ENCODE data around the gene ANAPC7. TPM values are rescaled to one million over a fixed set of nuclear protein-coding genes. Genes with fewer than 3 reads are reported as not detected.
A peak's percentile ranks its signal among the peaks of the same experiment; 100 is the strongest.

ANAPC7 gene
- total RNA-seq, 1 experiment from 2014 or later, result 91.1 TPM

DNA sequence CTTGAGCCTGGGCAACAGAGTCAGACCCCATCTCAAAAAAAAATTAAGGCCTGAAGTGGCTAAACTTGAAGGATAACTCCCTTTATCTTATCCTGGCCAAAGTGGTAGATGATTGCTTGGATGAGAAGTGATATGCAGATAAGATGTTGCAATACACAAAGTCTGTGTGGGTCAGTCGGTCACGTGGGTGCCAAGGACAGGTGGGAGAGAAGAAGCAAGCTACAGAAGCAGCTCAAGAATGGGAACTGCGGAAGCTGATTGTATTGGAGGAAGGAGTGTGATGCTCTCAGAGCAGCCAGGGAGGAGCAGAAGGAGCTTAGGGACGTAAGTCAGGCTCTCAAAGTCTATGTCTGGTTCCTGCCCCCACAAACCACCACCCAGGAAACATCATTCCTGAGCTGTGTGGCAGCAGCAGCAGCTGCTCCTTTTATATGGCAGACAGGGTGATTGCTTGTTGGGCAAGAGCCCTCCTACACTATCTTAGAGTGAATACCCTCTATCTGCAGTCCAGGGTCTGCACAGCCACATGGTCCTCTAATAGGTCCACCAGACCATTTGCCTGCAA is 67.9 kb downstream of the ANAPC7 start:
- Histone ChIP-seq H2BK15ac (ENCODE audit: low read depth, low read length) (no peak overlapping the region), H2AFZ (ENCODE audit: low read length) (no peak overlapping the region), H2BK20ac (ENCODE audit: low read depth, low read length, poor library complexity, severe bottlenecking) (no peak overlapping the region), H3K9me3 (ENCODE audit: control insufficient read depth, low read depth, low read length) (no peaks in the 10 kb centered on the region), H3T11ph (ENCODE audit: low read length) (no peak overlapping the region), H2AK5ac (ENCODE audit: insufficient read length, low read length) (no peak overlapping the region), H4K8ac (replicated peaks; ENCODE audit: insufficient read length, low read depth, low read length) (no peak overlapping the region), H3K4ac (ENCODE audit: low read depth, low read length) (no peak overlapping the region), H2BK5ac (ENCODE audit: insufficient read length, low read length) (no peak overlapping the region), H3K56ac (ENCODE audit: insufficient read length, low read depth, low read length) (no peak overlapping the region), H3K18ac (ENCODE audit: insufficient read length, low read depth, low read length) (no peak overlapping the region), H3K4me2 (ENCODE audit: insufficient read depth, insufficient read length, low read length) (no peak overlapping the region), H2BK120ac (ENCODE audit: low read depth, low read length, poor library complexity, severe bottlenecking) (no peak overlapping the region), H4K20me1 (ENCODE audit: control insufficient read depth, insufficient read depth, insufficient read length) (no peaks in the 10 kb centered on the region), H4K5ac (ENCODE audit: insufficient read length, low read depth, low read length) (no peak overlapping the region), H3K27ac (ENCODE audit: insufficient read length, low read depth, low read length) (no peak overlapping the region), H3K79me2 (ENCODE audit: insufficient read depth, low read length) (no peaks in the 10 kb centered on the region), H3K23me2 (ENCODE audit: insufficient read length, low read depth, low read length, poor library complexity, severe bottlenecking) (no peaks in the 10 kb centered on the region), H3K14ac (ENCODE audit: insufficient read depth, low read length) (no peak overlapping the region), H3K79me1 (ENCODE audit: insufficient read depth, low read depth, low read length, poor library complexity, severe bottlenecking) (peaks cover 3% of the 10 kb centered on the region), H3K9ac (ENCODE audit: extremely low read depth, insufficient read length, low read length) (no peak overlapping the region), H3K27me3 (ENCODE audit: insufficient read depth, low read length) (no peaks in the 10 kb centered on the region), H2BK12ac (ENCODE audit: insufficient read length, low read depth, low read length) (no peak overlapping the region), H3K4me1 (ENCODE audit: insufficient read depth, low read length) (no peaks in the 10 kb centered on the region), H4K91ac (ENCODE audit: insufficient read length, low read depth, low read length) (no peak overlapping the region), H3K23ac (ENCODE audit: insufficient read length, low read depth, low read length) (no peak overlapping the region)
- no CpG with 5 or more reads among the region's 4 CpGs for WGBS (ENCODE audit: extremely low coverage, insufficient read length, low lambda C conversion rate)
- Mint-ChIP-seq H3K27me3 (ENCODE audit: low read depth) (no peaks in the 10 kb centered on the region), H3K4me3 (no peak overlapping the region), H3K9me3 (no peaks in the 10 kb centered on the region), H3K36me3 (ENCODE audit: insufficient read depth in 1 of 3, low read depth in 3 of 3) (peaks cover 68 to 94% (median 93%) of the 10 kb centered on the region in 3 experiments; a peak in 6 of 7 replicates), H3K27ac (0 out of 7 replicates have a peak overlapping the region, but pooled peaks of 1 of the 3 experiments have one; percentile 32), H3K4me1 (peaks cover 2 to 8% of the 10 kb centered on the region in 2 experiments; a peak in 3 of 4 replicates)
- no peak for DNase-seq
- TF ChIP-seq, protein P1, sequence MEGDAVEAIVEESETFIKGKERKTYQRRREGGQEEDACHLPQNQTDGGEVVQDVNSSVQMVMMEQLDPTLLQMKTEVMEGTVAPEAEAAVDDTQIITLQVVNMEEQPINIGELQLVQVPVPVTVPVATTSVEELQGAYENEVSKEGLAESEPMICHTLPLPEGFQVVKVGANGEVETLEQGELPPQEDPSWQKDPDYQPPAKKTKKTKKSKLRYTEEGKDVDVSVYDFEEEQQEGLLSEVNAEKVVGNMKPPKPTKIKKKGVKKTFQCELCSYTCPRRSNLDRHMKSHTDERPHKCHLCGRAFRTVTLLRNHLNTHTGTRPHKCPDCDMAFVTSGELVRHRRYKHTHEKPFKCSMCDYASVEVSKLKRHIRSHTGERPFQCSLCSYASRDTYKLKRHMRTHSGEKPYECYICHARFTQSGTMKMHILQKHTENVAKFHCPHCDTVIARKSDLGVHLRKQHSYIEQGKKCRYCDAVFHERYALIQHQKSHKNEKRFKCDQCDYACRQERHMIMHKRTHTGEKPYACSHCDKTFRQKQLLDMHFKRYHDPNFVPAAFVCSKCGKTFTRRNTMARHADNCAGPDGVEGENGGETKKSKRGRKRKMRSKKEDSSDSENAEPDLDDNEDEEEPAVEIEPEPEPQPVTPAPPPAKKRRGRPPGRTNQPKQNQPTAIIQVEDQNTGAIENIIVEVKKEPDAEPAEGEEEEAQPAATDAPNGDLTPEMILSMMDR (conservative IDR thresholded peaks at IDR 0.05), result no peak
